ENCODE data around the gene CTAGE4. TPM values are rescaled to one million over a fixed set of nuclear protein-coding genes. Genes with fewer than 3 reads are reported as not detected.
"Not testable (repeated sequence)": the region's sequence is repeated elsewhere in the genome, so short reads cannot be mapped to it uniquely, and the experiment has no call there.

The CTAGE4 gene
- 3.1 to 5.5 TPM (median 5.4 TPM) in 3 replicates for total RNA-seq

- not testable (repeated sequence) for H3K4me3 Mint-ChIP-seq; H3K27ac Mint-ChIP-seq; H3K27me3 Mint-ChIP-seq (ENCODE audit: low read depth); H3K36me3 Mint-ChIP-seq; H3K4me1 Mint-ChIP-seq; DNase-seq (ENCODE audit: low spot score in 2 of 2, unreplicated experiment in 2 of 2); H3K9me3 Mint-ChIP-seq
These were observed at the start of gene CTAGE4 for GRCh38 chr7:144183166-144183565. TSS of gene CTAGE4 (plus strand) at chr7:144183466. CDS start at chr7:144183504, 38 bp downstream.

DNA sequence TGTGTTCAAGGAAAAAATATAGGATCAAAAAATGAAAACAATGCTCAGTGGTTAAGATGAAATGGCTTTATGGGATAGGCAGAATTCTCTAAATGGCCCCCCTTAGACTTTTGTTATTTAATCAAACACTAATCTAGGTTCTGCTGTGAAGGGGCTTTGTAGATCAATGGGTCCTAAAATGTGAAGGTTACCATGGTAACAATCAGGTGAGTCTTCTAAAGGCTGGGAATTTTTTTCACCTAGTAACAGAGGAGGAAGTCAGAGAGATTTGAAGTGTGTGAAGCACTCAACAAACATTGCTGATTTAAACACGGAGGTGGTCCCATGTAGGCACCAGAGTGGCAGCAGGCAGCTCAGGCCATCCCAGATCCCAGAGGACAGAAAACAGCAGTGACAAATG lies 49.1 kb upstream of the CTAGE4 start:
- DNase-seq (ENCODE audit: low spot score in 2 of 2, unreplicated experiment in 2 of 2), result no peak
- H3K9me3 Mint-ChIP-seq, result no peaks in the 10 kb centered on the region
- H3K4me1 Mint-ChIP-seq, result no peaks in the 10 kb centered on the region
- no peak overlapping the region for H3K27ac Mint-ChIP-seq
- H3K4me3 Mint-ChIP-seq, result no peak overlapping the region
- peaks cover 10% of the 10 kb centered on the region for H3K27me3 Mint-ChIP-seq (ENCODE audit: low read depth)
- TF ChIP-seq, protein P1, sequence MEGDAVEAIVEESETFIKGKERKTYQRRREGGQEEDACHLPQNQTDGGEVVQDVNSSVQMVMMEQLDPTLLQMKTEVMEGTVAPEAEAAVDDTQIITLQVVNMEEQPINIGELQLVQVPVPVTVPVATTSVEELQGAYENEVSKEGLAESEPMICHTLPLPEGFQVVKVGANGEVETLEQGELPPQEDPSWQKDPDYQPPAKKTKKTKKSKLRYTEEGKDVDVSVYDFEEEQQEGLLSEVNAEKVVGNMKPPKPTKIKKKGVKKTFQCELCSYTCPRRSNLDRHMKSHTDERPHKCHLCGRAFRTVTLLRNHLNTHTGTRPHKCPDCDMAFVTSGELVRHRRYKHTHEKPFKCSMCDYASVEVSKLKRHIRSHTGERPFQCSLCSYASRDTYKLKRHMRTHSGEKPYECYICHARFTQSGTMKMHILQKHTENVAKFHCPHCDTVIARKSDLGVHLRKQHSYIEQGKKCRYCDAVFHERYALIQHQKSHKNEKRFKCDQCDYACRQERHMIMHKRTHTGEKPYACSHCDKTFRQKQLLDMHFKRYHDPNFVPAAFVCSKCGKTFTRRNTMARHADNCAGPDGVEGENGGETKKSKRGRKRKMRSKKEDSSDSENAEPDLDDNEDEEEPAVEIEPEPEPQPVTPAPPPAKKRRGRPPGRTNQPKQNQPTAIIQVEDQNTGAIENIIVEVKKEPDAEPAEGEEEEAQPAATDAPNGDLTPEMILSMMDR (IDR thresholded peaks at IDR 0.05; ENCODE audit: unreplicated experiment), result no peak
- no peaks in the 10 kb centered on the region for H3K36me3 Mint-ChIP-seq

DNA sequence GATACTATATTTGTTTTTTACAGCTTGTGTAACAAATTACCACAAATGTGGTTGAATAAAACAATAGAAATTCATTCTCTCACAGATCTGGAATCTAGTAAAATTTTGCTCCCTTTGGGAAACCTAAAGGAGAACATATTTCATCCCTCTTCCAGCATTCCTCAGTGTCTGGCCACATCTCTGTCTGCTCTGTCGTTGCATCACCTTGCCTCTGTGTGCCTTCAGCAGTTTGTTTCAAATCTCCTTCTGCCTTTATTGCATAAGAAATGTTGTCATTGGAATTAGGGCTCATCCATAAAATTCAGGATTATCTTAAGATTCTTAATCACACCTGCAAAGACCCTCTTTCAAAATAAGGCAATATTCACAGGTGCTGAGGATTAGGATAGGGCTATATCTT lies 45.8 kb upstream of the CTAGE4 start:
- Mint-ChIP-seq H3K27me3 (ENCODE audit: low read depth) (peaks cover 2% of the 10 kb centered on the region), H3K9me3 (peaks cover 4% of the 10 kb centered on the region), H3K36me3 (no peaks in the 10 kb centered on the region), H3K4me1 (no peaks in the 10 kb centered on the region), H3K27ac (no peak overlapping the region), H3K4me3 (no peak overlapping the region)
- TF ChIP-seq, protein P1 (IDR thresholded peaks at IDR 0.05; ENCODE audit: unreplicated experiment), result no peak
- DNase-seq (ENCODE audit: low spot score in 2 of 2, unreplicated experiment in 2 of 2), result no peak

DNA sequence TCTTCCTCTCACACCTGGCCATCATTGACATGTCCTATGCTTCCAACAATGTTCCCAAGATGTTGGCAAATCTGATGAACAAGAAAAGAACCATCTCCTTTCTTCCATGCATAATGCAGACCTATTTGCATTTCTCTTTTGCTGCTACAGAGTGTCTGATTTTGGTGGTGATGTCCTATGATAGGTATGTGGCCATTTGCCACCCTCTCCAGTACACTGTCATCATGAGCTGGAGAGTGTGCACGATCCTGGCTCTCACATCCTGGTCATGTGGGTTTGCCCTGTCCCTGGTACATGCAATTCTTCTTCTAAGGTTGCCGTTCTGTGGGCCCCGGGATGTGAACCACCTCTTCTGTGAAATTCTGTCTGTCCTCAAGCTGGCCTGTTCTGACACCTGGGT lies 41.1 kb upstream of the CTAGE4 start:
- Mint-ChIP-seq H3K36me3 (no peaks in the 10 kb centered on the region), H3K27ac (no peak overlapping the region), H3K4me1 (no peaks in the 10 kb centered on the region), H3K4me3 (no peak overlapping the region), H3K9me3 (peaks cover 21% of the 10 kb centered on the region), H3K27me3 (ENCODE audit: low read depth) (no peaks in the 10 kb centered on the region)
- DNase-seq (ENCODE audit: low spot score in 2 of 2, unreplicated experiment in 2 of 2), result no peak
- TF ChIP-seq, protein P1 (IDR thresholded peaks at IDR 0.05; ENCODE audit: unreplicated experiment), result no peak

GRCh38 chr7:144144426-144144825 lies 38.8 kb upstream of the CTAGE4 start:
- Mint-ChIP-seq H3K27ac (no peak overlapping the region), H3K36me3 (no peaks in the 10 kb centered on the region), H3K9me3 (peaks cover 40% of the 10 kb centered on the region), H3K27me3 (ENCODE audit: low read depth) (no peaks in the 10 kb centered on the region), H3K4me3 (no peak overlapping the region), H3K4me1 (no peaks in the 10 kb centered on the region)
- TF ChIP-seq, protein P1 (IDR thresholded peaks at IDR 0.05; ENCODE audit: unreplicated experiment), result no peak
- no peak for DNase-seq (ENCODE audit: low spot score in 2 of 2, unreplicated experiment in 2 of 2)

- TF ChIP-seq, protein P1 (IDR thresholded peaks at IDR 0.05; ENCODE audit: unreplicated experiment), result no peak
- Mint-ChIP-seq H3K4me1 (no peaks in the 10 kb centered on the region), H3K9me3 (peaks cover 51% of the 10 kb centered on the region), H3K36me3 (no peaks in the 10 kb centered on the region), H3K27ac (no peak overlapping the region), H3K27me3 (ENCODE audit: low read depth) (no peaks in the 10 kb centered on the region), H3K4me3 (no peak overlapping the region)
- DNase-seq (ENCODE audit: low spot score in 2 of 2, unreplicated experiment in 2 of 2), result no peak
These were observed 34.9 kb upstream of the CTAGE4 start for GRCh38 chr7:144148224-144148827.

Measured in mesothelial cell of epicardium (in vitro differentiated cells).